ENCODE data around the gene ADAMTS19.
"Not testable (repeated sequence)": the region's sequence is repeated elsewhere in the genome, so short reads cannot be mapped to it uniquely, and the experiment has no call there.

ADAMTS19 gene

DNA sequence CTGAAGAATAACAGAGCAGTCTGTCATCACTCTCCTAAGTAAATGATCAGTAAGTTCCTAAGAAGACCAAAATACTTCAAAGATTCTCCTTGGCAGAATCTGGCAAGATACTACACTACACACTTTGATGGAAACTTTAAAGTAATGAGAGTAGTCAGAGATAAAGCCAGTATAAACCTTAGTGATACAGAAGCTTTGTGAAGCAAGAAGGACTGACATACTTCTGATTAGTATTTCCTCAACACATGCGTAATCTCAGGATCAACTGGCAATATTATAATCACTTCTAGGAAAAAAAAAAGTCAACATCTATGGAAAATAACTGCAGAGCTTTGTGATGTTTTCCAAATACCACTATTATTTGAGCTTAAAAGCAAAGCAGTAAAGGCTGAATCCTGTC lies 34.0 kb upstream of the ADAMTS19 start:
- H3K27ac ChIP-seq, result no peak overlapping the region
- TF ChIP-seq ZFX (IDR thresholded peaks at IDR 0.05; ENCODE audit: borderline replicate concordance), result no peak
- TF ChIP-seq, protein P1, sequence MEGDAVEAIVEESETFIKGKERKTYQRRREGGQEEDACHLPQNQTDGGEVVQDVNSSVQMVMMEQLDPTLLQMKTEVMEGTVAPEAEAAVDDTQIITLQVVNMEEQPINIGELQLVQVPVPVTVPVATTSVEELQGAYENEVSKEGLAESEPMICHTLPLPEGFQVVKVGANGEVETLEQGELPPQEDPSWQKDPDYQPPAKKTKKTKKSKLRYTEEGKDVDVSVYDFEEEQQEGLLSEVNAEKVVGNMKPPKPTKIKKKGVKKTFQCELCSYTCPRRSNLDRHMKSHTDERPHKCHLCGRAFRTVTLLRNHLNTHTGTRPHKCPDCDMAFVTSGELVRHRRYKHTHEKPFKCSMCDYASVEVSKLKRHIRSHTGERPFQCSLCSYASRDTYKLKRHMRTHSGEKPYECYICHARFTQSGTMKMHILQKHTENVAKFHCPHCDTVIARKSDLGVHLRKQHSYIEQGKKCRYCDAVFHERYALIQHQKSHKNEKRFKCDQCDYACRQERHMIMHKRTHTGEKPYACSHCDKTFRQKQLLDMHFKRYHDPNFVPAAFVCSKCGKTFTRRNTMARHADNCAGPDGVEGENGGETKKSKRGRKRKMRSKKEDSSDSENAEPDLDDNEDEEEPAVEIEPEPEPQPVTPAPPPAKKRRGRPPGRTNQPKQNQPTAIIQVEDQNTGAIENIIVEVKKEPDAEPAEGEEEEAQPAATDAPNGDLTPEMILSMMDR (IDR thresholded peaks at IDR 0.05), result no peak

DNA sequence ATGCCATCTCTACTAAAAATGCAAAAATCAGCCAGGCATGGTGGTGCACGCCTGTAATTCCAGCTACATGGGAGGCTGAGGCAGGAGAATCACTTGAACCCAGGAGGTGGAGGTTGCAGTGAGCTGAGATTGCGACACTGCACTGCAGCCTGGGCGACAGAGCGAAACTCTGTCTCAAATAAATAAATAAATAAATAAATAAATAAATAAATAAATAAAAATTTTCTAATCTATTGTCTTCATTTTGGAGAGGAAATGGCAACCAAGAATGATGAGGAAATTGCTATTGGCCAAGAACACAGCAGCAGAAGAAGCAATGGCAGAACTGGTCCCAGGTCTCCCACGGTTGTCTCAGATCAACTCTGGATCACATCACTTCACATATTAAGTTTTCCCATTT lies 31.5 kb upstream of the ADAMTS19 start:
- H3K27ac ChIP-seq, result not testable (repeated sequence)

DNA sequence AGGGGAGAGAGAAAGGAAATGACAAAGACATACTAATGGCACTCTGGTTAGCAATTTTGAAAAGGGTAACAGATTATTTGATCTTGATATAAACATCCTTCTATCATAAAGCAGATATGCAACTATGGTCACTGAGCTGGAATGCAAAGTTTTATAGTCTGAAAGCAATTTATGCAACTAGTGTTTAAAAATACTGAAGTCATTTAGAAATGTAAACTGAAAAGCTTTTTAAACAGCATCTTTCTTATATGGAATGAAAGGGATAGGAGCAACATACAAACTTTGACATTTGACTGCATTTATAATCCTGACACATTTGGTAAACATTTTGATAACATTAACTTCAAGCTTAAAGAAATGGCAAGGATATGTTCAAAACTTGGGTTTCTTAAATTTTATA lies 28.7 kb upstream of the ADAMTS19 start:
- TF ChIP-seq, protein P1 (IDR thresholded peaks at IDR 0.05), result no peak
- TF ChIP-seq ZFX (IDR thresholded peaks at IDR 0.05; ENCODE audit: borderline replicate concordance), result no peak
- no peak overlapping the region for H3K27ac ChIP-seq

DNA sequence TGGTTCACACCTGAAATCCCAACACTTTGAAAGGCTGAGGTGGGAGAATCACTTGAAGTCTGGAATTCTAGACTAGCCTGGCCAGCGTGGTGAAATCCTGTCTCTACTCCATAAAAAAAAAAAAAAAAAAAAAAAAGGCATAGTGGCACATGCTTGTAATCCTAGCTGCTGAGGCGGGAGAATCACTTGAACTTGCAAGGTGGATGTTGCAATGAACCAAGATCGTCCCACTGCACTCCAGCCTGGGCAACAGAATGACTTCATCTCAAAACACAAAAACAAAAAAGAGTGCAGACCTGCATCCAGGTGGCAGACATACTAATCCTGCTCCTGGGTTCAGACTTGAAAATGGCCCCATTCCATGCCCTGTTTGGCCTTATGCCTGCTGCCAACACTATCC lies 21.8 kb upstream of the ADAMTS19 start:
- TF ChIP-seq ZFX (IDR thresholded peaks at IDR 0.05; ENCODE audit: borderline replicate concordance), result no peak
- TF ChIP-seq, protein P1 (IDR thresholded peaks at IDR 0.05), result no peak
- no peak overlapping the region for H3K27ac ChIP-seq

DNA sequence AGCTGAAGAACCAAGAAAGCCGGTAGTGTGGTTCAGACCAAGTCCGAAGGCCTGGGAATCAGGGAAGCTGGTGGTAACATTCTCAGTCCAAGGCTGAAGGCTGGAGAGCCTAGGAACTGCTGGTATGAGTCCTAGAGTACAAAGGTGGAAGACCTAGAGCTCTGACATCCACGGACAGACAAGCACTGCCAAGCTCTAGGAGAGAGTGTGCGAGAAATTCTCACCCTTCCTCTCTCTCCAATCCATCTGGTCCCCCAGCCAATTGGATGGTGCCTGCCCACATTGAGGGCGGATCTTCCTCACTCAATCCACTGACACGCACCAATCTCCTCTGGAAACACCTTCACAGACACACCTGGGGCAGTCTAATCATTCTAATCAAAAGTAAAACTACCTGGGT lies 19.7 kb upstream of the ADAMTS19 start:
- H3K27ac ChIP-seq, result no peak overlapping the region
- no peak for TF ChIP-seq ZFX (IDR thresholded peaks at IDR 0.05; ENCODE audit: borderline replicate concordance)
- TF ChIP-seq, protein P1 (IDR thresholded peaks at IDR 0.05), result no peak

DNA sequence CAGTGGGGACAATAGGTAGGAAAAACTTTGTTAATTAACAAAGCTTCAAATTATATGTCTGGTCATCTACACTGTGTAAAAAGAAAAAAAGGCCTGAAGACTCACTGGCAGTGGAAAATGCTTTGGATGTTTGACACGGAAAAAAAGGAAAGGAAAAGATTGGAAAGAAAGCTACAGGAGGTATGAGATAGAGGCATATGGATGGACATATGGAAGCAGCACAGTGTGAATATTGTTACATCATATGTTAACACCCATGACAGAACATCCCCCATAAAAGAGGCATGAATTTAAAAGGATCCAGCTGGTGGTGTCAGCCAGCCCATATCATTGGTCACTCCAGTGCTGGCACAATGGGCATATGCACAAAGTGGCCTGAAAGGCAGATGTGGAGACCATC lies 19.0 kb upstream of the ADAMTS19 start:
- TF ChIP-seq, protein P1 (IDR thresholded peaks at IDR 0.05), result no peak
- H3K27ac ChIP-seq, result no peak overlapping the region

DNA sequence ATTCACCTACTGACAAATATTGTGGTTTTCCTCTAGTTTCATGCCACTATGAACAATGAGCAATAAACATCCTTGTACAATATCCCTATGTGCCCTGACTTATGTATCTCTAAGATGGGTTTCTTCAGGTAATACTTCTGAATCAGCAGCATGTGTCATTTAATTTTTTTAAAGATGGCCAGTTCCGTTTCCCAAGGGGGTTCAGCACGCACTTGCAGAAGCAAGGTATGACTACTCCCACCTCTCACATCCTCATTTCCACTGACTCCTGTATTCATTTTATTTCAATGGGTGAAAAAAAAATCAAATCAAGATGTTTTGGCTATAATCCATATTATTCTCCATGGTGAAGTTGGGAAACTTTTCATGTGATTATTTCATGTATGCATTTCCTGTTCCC lies 14.7 kb upstream of the ADAMTS19 start:
- H3K27ac ChIP-seq, result no peak overlapping the region
- no peak for TF ChIP-seq ZFX (IDR thresholded peaks at IDR 0.05; ENCODE audit: borderline replicate concordance)
- TF ChIP-seq, protein P1 (IDR thresholded peaks at IDR 0.05), result no peak

DNA sequence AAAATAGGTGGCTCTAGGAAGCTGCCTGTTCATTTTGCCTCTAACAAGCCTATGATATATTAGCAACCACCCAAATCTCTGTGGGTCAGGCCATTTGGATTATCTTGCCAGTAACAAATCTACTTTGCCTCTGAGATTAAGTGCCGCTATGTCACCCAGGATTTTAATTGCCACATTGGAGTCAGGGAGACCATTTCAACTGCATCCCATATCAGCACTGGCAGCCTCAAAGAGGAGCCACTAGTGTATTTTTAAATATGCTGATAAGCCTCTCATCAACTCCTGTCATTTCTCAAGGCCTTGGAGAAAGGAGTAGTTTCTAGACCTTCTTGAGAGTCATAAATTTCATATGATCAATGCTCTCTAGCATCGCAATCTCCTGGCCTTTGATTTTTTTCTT lies 12.1 kb upstream of the ADAMTS19 start:
- TF ChIP-seq, protein P1 (IDR thresholded peaks at IDR 0.05), result no peak
- no peak for TF ChIP-seq ZFX (IDR thresholded peaks at IDR 0.05; ENCODE audit: borderline replicate concordance)
- H3K27ac ChIP-seq, result no peak overlapping the region

All from 22Rv1 (cell line).